ENCODE measurements around the gene ZNF836.

The ZNF836 gene

DNA sequence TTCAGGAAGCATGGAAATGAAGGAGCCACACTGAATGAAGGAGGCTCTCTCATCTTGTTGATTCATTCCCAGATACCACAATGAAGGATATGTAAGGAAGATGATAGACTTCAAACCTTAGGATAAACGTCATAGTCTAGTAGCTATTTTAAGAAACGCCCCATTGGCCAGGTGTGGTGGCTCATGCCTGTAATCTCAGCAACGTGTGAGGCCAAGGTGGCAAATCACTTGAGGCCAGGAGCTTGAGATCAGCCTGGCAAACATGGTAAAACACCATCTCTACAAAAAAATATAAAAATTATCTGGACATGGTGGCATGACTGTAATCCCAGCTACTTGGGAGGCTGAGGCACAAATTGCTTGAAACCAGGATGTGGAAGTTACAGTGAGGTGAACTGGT, 58.8 kb downstream of the ZNF836 start:
- TF ChIP-seq, protein P1, sequence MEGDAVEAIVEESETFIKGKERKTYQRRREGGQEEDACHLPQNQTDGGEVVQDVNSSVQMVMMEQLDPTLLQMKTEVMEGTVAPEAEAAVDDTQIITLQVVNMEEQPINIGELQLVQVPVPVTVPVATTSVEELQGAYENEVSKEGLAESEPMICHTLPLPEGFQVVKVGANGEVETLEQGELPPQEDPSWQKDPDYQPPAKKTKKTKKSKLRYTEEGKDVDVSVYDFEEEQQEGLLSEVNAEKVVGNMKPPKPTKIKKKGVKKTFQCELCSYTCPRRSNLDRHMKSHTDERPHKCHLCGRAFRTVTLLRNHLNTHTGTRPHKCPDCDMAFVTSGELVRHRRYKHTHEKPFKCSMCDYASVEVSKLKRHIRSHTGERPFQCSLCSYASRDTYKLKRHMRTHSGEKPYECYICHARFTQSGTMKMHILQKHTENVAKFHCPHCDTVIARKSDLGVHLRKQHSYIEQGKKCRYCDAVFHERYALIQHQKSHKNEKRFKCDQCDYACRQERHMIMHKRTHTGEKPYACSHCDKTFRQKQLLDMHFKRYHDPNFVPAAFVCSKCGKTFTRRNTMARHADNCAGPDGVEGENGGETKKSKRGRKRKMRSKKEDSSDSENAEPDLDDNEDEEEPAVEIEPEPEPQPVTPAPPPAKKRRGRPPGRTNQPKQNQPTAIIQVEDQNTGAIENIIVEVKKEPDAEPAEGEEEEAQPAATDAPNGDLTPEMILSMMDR (IDR thresholded peaks at IDR 0.05): no peak

DNA sequence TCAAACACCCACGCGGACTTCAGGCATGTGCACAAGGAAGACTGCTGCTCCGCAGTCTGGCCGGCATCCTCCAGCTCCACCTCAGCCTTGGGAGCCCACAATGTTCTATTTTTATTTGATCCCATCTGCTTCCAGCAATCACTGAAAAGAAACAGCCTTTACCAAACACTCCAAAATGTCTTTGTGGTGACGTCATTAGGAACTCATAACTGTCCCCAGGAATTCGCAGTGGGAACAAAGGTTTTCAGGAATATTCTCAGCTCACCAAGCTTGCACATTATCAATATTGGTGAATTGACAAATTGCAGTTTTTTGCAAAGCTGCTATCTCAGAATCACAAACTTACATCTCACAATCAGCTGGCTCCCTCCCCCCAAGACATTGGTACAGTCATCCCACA, 60.6 kb downstream of the ZNF836 start:
- TF ChIP-seq, protein P1 (IDR thresholded peaks at IDR 0.05): no peak

Measured in LNCAP (cell line).